ENCODE measurements around the gene ZNF512B.

DNA sequence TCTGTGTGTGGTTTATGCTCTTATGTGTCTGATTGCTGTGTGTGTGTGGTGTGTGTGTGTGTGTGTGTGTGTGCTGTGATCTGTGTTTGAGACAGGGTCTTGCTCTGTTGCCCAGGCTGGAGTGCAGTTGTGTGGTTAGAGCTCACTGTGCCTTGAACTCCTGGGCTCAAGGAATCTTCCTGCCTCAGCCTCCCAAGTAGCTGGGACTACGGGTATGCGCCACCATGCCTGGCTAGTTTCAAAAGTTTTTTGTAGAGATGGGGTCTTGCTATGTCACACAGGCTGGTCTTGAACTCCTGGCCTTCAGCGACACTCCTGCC, 3.4 kb upstream of the ZNF512B start:
- no peak for TF ChIP-seq EZH2 (IDR thresholded peaks at IDR 0.05; ENCODE audit: borderline replicate concordance, insufficient read depth, low read depth, low read length, poor library complexity, severe bottlenecking)
- TF ChIP-seq, protein P1, sequence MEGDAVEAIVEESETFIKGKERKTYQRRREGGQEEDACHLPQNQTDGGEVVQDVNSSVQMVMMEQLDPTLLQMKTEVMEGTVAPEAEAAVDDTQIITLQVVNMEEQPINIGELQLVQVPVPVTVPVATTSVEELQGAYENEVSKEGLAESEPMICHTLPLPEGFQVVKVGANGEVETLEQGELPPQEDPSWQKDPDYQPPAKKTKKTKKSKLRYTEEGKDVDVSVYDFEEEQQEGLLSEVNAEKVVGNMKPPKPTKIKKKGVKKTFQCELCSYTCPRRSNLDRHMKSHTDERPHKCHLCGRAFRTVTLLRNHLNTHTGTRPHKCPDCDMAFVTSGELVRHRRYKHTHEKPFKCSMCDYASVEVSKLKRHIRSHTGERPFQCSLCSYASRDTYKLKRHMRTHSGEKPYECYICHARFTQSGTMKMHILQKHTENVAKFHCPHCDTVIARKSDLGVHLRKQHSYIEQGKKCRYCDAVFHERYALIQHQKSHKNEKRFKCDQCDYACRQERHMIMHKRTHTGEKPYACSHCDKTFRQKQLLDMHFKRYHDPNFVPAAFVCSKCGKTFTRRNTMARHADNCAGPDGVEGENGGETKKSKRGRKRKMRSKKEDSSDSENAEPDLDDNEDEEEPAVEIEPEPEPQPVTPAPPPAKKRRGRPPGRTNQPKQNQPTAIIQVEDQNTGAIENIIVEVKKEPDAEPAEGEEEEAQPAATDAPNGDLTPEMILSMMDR (IDR thresholded peaks at IDR 0.05): no peak

Measured in B cell (primary cell).